GM18505 (cell line): Measurements from ENCODE around the gene SMAD1.
"Not testable (repeated sequence)": the region's sequence is repeated elsewhere in the genome, so short reads cannot be mapped to it uniquely, and the experiment has no call there.

Experiments
- ATAC-seq: cut with Tn5 transposase; IDR thresholded peaks from one replicate; pipeline ENCODE4 v1.9.1; 2021; ENCODE audit not compliant: unreplicated experiment
- POLR2A ChIP-seq: IDR thresholded peaks from 4 replicates; pipeline ENCODE4 v1.6.1; 2011; ENCODE audit warnings: borderline replicate concordance; ENCODE audit not compliant: insufficient read depth, insufficient read length; ENCODE audit errors: extremely low read depth

The SMAD1 gene

DNA sequence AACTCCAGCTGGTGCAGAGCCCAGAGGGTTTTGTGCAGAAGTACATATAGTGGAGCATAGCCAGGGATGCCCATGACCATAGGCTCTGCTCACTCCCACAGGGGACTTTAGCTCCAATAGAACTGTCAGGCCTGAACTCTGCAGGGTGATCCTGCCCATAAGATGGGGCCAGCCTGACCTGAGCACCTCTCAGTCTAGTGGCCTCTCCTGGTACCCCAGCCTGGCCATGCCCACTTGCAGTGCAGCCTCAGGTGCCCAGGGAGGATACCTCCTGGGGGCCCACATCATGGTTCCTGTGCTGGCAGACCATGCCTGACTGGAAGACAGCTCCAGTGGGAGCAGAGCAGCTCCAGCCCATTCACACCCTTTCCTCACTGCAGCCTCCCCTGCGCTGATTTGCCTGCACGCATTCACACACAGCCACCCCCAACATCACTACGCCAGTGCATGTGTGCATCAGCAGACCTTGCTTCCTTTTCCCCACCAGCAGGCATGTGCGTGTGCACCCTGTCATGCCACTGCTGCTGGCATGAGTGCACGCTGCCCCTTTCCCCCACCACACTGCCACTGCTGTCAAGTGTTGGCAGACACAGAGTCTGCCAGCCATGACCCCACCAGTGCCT lies 84.5 kb downstream of the SMAD1 start:
- no peak for TF ChIP-seq POLR2A
- ATAC-seq = no peak

DNA sequence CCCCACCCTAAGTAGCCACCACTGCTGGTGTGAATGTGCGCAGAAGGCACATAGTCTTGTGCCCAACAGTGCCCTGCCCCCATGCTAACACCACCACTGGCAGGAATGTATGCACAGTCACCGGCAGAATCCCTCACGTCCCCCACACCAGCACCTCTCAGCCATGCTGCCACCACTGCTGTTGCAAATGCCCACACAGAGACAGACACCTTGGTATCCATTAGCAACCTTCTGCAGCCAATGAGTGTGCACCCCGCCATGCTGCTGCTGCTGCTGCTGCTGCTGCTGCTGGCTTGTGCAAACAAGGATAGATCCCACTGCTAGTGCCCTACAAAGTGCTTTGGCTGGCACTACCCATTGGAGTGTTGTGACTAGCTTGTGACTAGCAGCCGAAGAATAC lies 85.1 kb downstream of the SMAD1 start:
- TF ChIP-seq POLR2A = no peak
- ATAC-seq = no peak

DNA sequence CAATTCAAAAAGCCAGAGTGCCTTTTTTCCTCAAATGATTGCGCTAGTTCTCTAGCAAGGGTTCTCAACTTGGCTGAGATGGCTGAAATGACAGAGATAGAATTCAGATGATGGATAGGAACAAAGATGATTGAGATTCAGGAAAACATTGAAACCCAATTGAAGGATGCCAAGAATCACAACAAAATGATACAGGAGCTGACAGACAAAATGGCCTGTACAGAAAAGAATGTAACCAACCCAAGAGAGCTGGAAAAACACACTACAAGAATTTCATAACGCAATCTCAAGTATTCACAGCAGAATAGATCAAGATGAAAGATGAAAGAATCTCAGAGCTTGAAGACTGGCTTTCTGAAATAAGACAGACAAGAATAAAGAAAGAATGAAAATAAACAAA lies 85.9 kb downstream of the SMAD1 start:
- no peak for TF ChIP-seq POLR2A
- no peak for ATAC-seq

DNA sequence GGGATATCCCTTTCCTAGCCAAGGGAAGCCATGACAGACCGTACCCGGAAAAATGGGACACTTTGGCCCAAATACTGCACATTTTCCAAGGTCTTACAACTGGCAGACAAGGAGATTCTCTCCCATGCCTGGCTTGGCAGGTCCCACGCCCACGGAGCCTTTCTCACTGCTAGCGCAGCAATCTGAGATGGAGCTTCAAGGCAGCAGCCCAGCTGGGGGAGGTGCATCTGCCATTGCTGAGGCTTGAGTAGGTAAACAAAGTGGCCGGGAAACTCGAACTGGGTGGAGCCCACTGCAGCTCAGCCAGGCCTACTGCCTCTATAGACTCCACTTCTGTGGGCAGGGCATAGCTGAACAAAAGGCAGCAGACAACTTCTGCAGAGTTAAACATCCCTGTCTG lies 92.9 kb downstream of the SMAD1 start:
- ATAC-seq = not testable (repeated sequence)

DNA sequence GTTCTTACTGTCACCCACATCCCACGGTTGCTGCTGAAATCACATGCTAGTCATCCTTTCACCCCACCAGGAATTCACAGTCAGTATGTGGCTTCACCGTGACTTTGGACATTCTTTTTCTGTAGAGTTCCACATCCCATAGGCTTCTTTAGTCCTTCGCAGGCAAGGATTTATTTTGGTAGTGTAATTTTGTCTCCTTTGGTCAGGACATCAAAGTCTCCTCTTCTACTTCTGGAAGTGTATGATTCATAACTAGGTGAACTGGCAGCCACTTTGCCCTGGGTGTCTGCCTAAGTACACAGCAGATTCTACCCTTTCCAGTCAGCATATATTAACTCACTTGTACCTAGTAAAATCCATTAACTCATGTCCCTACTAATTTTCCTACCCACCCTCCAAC lies 99.3 kb downstream of the SMAD1 start:
- no peak for ATAC-seq
- no peak for TF ChIP-seq POLR2A

DNA sequence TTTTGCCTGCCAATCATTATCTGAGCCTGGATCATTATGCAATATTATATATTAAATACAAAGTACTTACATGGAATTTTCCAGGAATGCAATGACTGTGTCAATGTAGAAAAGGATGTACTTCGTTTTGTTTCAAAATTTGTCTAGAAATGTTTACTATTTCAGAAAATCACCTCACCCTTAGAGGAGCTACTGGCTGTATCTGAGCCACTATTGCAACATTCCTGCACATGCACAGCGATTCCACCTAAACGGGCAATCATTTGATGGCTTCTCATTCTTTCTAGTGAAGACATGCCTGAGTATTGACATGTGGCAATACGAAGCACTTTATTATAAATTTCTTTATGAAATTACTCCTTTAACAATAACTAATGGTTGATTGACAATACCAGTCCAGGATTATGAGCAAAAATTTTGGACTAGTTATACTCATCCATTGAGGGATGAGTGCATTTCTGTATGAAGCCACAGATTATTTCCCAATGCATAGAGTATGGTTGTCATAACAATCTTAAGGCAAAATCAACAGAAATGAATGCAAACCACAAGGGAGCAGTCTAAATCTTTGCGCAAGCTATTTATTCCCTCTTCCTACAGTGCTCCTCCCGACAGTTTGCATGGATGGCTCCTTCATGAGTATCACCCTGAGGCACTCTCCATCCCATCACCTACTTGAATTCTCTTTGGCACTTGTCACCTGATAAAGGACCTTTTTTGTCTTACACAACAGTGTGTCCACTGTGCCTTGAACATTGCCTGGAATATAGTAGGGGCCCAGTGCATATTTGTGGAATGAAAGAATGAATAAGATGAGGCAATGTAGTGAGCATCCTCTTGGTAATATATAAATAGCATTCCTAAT lies 101.8 kb downstream of the SMAD1 start:
- TF ChIP-seq POLR2A = no peak
- no peak for ATAC-seq

DNA sequence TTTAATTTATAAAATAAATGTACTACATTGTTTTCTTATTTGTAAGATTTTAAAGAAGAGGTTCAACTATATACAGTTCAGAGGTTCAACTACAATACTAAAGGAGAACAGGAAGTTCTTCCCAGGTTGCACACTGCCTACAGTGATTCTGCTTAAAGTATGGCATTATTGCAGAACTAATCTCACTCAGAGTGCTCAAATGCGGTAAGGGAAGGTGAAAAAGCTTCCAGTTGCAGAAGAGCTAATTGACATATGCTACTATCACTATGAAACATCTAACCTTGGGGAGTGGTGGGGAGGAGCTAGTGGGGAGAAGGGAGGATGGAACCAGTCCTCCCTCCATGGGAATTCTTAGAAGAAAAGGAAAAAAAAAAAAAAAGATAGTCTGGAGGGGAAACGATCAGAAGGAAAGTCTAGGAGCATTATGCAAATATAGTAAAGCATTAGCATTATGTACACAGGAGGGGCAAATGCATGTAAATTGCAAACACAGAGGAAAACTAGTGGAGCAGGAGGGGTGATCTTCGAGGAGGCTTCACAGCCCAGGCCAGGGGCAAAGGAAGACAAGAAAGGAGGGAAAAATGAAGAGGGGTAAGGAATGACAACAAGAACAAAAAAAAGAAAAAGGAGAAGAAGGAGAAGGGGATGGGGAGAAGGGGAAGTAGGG lies 105.6 kb downstream of the SMAD1 start:
- no peak for ATAC-seq

DNA sequence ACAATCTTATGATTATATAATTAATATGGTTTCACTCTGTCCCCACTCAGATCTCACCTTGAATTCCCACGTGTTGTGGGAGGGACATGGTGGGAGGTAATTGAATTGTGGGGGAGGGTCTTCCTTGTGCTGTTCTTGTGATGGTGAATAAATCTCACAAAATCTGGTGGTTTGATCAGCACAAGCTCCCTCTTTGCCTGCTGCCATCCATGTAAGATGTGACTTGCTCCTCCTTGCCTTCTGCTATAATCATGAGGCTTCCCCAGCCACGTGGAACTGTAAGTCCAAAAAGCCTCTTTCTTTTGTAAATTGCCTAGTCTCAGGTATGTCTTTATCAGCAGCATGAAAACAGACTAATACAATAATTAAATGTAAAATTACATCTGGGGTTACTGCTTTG lies 107.7 kb downstream of the SMAD1 start:
- ATAC-seq = not testable (repeated sequence)

More for the DNA sequence above, 105.6 kb downstream of the SMAD1 start:
- TF ChIP-seq POLR2A = no peak

DNA sequence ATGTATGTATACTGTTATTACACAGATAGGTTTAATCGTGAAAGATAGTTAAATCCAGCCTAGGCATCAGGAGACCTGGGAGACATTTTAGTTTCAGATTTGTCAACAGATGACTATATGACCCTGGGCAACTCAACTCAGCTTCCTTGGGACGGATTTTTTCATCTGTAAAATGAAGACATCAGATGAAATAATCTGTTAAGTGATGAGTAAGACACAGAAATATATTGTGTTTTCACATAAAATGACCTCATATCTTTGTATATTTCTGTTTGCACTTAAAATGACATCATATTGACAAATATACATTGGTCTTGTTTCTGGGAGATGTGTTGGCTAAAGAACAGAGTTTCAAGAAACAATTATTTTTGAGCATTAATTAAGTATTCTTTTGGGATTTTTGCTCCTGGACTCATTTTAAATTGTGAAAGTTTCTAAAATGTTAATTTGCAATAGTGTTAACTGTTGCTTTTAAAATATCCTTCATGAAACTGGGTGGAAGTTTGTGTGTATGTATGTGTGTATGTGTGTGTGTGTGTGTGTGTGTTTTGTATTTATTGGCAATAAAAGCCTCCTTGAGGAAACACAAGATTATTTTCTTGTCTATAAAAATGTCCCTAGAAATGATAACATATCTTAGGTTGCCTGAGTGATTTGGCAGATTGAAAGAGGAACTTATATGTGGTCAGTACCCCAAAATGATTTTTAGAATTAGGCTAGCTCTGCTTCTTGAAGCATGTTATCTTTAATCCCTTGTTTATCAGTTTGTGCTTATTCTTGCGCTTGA lies 108.5 kb downstream of the SMAD1 start:
- ATAC-seq = no peak
- TF ChIP-seq POLR2A = no peak

DNA sequence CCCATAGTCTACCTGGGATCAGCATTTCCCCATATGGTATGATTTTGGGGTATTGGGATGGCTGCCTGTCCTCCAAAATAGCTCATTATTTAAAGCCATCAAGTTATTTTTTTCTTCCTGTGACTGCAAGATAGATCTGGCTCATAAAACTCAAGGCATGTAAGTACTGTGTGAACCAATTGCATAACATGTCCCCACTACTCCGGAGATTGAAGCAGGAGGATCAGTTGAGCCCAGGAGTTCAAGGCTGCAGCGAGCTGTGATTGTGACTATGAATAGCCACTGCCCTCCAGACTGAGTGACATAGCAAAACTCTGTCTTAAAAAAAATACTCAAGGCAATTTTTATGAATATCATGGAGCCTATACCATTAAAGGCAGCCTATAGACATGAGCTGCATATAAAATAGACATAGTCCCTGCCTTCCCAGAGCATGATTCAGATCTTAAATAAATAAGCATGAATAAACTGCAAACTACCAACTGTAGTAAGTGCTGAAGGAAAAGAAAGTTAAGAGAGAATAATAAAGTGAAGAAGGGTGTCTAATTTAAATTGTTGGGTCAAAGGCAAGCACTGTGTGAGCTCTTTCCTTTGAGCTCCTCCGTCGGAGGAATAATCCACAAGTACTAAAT lies 120.6 kb downstream of the SMAD1 start:
- ATAC-seq = no peak

DNA sequence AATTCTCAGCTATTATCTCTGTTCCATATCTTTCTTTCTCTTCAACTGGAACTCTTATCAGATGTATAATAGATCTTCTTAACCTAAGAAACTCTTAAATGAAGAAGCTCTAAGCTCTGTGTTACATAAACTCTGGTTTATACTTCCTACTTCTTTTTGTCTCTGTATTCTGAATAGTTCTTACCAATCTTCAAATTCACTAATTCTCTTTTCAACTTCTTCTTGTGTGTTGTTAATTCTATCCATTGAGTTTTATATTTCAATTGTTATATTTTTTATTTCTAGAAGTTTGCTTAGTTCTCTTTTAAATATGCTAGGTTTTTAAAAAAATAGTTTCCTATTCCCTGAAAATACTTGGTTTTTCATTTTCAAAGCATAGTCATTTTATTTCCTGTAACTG lies 124.3 kb downstream of the SMAD1 start:
- ATAC-seq = no peak
- TF ChIP-seq POLR2A = no peak

More for the DNA sequence above, 120.6 kb downstream of the SMAD1 start:
- TF ChIP-seq POLR2A = no peak
